HG03342 (cell line): ENCODE data around the gene STRIT1.
"Not testable (repeated sequence)": the region's sequence is repeated elsewhere in the genome, so short reads cannot be mapped to it uniquely, and the experiment has no call there.

ENCODE experiments used
- ATAC-seq: cut with Tn5 transposase; IDR thresholded peaks from one replicate; pipeline ENCODE4 v1.9.1; 2021; ENCODE audit warnings: mild to moderate bottlenecking, moderate library complexity; ENCODE audit not compliant: unreplicated experiment

Gene STRIT1

DNA sequence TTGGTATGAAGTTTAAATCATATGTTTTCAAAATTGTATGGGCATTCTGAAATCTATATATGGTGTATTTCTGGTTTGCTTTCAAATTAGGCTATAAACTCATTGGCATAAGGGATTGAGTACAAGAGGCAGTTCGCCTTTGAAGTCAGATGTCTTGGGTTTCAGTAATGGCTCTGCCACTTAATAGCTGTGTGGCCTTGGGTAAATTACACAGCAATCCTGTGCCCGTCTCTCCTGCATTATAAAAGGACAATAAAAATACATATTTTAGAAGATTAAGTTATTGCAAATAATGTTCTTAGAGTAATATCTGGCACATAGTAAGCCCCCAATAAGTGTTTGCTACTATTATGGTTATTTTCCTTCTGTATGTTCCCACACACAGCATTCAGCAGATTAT, 20.4 kb upstream of the STRIT1 start:
- no peak for ATAC-seq

DNA sequence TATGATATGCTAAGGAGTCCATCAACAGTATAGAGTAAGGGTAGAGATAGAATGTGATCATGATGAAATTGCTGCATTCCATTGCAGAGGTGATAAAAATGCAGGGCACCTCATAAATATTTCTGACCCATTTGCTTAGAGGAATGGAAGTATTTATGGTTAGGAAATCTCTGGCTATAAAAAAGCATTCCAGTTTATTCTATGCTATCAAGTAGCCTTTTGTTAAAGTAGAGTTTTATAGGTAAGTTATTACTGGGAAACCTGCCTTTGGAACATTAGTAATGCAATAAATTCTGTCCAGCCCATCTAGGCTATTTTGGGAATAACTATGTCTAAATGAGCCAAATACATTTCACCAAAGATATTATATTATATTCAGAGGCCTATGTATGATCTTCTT, 19.8 kb upstream of the STRIT1 start:
- no peak for ATAC-seq

DNA sequence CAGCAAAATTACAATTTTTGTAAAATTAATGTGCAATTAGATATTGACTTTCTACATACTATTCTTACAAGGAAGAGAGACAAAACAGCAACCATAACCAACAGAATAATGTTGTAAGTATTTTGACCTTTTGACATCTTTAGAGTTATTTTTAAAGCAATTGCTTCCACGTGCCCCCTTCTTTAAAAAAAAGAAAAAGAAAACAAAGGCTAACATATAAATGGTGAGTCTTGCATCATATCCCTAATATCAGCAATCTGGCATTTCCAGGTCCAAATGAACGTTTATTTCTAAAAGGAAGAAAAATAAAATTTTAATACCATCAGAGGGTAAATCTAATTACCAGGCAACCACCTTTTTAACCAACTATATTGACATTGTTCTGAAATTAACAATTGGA, 19.3 kb upstream of the STRIT1 start:
- no peak for ATAC-seq

DNA sequence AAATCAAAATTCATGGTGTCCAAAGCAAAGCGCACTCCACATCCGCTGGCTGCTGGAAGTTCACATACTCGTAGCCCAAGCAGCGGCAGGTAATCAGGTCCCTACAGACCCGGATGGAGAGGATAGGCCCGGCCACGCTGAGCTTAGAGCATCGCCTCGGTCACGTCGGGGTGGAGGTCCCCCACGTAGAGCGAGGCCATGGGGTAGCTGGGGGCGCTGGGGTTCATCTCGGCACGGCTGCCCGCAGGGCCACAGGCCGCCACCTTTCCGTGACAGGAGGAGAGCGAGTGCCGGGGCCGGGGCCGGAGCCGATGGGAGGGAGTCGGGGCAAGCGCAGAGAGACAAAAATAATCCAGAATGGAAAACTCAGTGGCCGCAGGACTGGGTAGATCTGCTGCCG, 16.1 kb upstream of the STRIT1 start:
- ATAC-seq: no peak

DNA sequence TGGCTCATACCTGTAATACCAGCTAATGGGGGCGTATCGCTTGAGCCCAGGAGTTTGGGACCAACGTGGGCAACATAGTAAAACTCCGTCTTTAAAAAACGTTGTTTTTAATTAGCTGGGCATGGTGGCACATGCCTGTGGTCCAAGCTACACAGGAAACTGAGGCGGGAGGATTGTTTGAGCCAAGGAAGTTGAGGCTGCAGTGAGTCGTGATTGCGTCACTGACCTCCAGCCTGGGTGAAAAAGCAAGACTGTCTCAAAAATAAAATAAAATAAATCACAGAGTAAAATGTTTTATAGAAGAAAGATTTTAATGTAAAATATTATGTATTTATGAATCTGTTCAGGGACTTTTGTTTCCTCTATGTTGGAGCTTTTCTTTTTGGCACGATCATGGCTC, 15.3 kb upstream of the STRIT1 start:
- ATAC-seq: no peak

DNA sequence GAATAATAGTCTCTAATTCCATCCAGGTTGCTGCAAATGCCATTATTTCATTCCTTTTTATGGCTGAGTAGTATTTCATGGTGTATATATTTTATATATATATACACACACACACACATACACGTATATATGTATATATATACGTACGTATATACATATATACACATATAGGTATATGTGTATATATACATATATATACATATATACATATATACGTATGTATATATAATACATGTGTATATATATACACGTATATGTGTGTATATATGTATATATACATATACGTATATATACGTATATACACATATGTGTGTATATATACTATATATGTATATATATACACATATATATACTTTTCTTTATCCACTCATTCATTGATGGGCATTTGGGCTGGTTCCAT, 13.7 kb upstream of the STRIT1 start:
- no peak for ATAC-seq

DNA sequence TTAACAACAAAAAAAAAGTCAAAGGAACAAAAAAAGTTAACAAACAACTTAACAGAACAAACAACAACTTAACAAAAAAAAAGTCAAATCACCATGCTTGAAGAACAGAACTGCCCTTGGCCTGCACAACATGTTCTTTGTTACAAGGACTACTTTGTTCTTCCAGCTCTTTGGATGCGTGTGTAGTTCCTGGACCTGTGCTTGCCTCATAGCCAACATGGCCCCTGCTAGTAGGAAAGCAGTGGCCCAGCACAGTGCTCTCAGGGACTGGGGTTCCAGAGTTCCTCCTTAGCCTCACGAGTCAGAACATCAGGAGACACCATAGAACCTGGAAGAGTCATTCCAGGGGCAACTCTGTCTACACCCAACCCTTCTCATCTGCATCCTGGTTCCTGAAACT, 10.9 kb upstream of the STRIT1 start:
- ATAC-seq: no peak

DNA sequence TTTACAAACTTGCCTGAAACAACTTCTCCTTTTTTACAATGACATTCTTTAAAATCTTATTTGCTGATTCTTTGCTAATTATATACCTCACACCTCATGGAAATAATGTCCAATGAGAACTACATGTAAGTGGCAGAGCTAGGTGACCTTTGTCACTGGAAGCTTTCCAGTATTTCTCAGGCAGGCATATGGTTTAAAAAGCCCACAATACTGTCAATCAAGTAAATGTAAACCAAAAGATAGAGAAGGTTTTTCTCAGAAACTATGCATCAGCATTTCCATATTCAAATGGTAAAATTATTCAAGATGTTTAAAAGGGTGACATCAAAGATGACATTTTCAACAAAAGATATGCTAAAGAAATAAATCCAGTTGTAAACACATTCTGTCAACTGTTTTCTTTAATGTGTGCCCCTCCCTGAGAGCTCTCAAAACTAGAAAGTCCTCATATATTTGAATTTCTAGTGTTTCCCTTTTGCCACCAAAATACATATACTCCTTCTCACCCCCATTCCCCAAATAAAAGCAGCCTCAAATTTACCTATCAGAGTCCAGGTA, 10.1 kb upstream of the STRIT1 start:
- ATAC-seq: no peak

DNA sequence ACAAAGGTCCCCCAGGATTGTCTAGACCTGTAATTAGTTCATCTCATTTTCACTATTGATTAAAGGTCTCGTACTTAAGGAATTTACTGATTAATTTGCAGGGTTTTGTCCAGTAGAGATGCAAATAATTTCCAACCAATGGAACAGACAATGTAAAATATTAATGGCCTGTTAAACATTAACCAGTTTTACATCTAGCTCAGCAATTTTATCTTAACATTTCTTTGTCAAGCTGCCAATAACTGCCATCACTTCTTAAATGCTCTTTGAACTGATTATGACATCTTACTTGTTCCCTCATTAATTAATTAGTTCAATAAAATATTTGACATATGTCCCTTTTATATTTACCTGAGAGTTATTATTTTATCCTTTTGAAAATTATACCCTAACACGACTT, 9.4 kb upstream of the STRIT1 start:
- ATAC-seq: no peak

DNA sequence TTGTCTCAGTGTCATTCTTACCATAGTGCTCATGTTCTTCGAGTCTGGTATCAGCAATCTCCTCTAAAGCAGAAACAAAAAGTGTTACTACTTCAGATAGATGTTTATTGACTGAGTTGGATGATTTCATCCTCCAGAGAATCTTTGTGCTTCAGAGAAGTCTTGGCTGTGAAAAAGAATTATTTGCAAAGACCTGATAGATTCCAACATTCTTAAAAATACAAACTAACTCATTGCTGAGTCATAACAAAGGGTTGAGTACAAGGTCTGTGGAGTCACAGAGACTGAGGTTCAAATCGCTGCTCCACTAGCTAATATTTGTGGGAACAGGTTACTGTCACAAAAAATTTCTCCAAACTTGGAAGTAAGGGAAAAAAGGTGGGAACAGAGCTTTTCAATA, 9.0 kb upstream of the STRIT1 start:
- ATAC-seq: no peak

DNA sequence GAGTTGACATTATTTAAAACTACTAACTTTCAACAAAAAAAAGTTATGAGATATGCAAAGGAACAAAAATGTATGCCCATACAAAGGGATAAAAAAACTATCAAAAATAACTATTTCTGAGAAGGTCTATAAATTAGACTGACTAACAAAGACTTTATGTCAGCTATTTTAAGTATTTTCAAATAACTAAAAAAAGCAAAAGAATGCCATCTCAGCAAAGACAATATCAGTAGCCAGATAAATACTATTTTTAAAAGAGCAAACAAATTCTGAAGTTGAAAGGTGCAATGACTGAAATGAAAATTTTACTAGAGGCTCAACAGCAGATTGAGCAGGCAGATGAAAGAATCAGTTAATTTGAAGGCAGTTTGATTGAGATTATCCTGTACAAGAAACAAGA, 3.6 kb upstream of the STRIT1 start:
- ATAC-seq: no peak

DNA sequence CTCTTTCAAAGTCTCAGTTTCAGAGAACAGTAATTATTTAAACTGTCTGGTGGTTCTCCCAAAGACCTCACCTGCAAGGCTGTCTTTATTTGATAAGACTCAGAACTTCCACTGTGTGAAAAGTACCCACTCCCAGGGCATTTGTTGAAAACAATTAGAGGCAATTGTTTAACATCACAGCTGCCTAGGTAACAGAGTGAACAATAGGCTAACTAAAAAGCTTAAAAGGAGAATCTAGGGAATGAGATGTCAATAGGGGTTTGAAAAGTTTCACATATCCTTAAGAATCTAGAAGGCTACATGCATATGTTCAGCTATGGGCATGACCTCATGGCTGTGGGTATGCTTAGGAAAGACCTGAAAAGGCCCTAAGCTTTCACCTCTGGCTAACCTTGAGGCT, 2.9 kb upstream of the STRIT1 start:
- no peak for ATAC-seq

DNA sequence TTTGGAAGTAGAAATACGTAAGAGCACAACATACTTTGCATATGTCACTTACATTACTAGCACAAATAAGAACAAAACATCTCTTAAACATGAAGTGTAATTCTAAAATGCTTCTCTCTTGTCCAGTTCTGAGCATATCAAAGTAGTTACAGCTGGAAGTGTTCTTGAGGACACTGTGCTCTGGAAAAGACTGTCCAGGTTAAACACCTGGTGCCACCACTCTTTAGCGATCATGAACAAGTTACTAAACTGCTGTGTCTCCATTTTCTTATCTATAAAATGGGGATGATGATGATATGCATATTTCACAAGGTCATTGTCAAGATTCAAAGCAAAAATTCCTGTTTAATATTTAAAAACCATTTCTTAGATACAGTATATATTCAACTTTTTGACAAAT, 790 bp downstream of the STRIT1 start:
- no peak for ATAC-seq

DNA sequence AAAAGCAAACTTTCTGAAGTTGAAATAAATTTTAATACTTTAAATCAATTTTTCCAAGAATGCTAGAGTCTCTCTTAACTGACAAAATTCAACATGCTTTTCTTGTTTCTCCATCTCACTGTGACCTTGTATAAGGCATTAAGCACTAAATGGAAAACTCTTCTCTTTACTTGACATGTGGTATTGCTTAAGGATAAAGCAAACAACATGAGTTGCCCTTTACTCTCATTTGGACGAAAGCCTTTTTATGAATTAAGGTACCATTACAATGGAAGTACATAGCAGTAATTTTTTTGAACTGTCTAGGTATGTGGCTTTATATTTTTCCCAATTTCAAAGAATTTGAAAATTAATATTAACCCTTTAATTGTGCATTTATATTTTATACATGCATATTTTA, 1.4 kb downstream of the STRIT1 start:
- no peak for ATAC-seq

DNA sequence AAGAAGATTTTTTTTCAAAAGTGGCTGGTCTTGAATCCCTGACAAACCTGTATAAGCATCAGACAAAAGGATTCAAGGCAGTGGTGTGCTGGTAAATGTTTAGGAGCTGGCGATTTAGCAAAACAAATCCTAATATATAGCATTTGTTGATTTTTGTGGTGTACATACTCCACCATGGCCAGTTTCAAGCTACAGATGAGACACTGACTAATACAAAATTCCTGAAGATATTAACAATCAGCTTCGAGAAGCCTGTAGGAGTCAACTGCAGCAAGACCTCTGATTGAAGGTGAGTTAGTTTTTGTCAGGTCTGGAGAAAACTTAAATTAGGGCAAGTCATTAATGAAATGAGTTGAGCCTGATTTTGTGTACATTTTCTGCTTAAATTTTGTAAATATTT, 6.7 kb downstream of the STRIT1 start:
- no peak for ATAC-seq

DNA sequence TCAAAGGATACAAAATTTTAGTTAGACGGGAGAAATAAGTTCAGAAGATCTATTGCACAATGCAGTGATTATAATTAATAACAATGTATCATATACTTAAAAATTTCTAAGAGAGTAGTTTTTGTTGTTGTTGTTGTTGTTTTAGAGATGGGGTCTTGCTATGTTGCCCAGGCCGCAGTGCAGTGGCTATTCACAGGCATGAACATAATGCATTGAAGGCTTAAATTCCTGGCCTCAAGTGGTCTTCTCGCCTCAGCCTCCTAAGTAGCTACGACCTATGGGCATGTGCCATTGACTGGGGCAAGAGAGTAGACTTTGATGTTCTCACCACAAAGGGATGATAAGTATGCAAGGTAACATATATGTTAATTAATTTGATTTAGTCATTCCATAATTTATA, 7.5 kb downstream of the STRIT1 start:
- ATAC-seq: no peak

DNA sequence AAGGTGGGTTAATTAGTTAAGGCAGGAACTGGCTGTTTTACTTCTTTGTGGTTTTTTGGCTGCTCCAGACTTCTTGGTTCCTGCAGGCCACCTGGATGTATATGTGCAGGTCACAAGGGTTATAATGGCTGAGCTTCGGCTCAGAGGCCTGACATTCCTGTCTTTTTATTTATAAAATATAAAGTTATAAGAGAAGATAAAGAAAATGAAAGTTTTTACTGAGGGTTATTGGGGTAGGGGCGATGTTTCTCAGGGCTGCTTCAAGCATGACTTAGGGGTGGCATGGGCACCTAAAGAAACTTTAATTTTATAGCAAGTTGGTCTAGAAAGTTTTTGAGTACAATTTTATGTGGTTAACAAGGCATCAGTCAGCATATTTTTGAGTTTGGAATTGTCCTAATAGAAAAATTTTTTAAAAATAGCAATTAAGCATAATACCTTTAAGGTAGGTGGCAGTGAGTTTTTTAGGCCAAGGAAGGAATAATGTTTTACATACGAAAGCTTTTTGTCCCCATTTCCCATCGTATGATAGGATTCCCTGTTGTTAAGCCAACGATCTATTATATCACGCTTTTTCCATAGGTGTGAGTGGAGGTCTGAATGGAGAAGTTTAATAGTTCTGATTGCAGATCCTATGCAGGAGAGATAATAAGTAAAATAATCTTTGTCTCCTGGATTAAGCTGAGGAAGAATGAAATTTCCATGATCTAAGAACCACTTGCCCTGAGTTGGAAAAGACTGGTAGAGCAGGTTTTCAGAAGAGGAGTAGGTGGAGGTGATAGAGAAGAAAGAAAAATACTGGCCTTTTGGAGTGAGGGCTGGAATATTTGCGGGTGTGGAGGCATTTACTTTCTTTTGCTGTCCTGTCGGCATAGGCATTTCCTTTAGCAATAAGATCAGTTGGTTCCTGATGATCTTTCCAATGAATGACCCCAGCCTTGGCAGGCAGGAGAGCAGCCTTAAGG, 10.1 kb downstream of the STRIT1 start:
- ATAC-seq: no peak

DNA sequence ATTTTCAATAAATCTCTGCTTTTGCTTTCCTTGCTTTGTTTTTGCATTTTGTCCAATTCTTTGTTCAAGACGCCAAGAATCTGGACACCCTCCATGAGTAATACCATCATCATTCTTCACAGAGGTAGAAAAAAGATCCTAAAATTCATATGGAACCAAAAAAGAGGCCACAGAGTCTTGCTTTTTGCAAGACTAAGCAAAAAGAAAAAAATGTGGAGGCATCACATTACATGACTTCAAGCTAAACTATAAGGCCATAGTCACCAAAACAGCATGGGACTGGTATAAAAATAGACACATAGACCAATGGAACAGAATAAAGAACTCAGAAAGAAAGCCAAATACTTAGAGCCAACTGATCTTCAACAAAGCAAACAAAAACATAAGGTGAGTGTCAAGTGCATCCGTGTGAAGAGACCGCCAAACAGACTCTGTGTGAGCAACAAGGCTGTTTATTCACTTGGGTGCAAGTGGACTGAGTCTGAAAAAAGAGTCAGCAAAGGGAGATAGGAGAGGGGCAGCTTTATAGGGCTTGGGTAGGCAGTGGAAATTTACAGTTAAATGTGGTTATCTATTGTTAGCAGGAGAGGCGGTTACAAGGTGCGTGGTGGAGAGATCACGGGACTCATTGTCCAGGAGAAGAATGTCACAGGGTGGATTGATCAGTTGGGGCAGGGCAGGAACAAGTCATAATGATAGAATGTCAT, 10.9 kb downstream of the STRIT1 start:
- ATAC-seq: no peak

DNA sequence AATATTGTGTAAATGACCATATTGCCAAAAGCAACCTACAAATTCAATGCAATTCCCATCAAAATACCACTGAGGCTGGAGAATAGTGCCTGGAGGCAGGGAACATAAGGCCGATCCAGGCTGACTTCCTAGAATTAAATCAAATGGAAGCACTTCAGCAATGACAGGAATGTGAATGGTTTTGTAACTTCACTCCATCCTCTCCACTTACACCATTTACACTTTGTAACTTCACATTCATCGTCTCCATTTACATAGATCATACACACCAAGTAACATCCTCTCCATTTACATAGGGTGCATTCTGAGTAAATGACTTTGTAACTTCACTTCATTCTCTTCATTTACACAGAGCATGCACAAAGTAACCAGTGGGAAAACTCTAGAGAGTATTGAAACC, 11.6 kb downstream of the STRIT1 start:
- ATAC-seq: no peak

DNA sequence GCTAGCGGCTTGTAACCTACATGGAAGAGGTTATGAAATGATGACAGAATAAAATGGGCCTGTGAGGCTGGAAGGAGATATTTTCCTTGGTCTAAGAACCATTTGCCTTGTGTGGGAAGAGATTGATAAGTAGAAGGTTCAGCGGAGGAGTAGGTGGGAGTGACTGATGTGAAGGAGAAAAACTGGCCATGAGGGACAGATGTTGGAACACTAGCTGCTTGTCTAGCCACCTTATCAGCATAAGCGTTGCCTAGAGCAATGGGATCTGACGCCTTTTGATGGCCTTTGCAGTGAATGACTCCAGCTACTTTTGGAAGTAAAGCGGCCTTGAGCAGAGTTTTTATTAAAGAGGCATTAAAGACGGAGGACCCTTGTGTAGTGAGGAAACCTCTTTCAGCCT, 17.4 kb downstream of the STRIT1 start:
- ATAC-seq: not testable (repeated sequence)

DNA sequence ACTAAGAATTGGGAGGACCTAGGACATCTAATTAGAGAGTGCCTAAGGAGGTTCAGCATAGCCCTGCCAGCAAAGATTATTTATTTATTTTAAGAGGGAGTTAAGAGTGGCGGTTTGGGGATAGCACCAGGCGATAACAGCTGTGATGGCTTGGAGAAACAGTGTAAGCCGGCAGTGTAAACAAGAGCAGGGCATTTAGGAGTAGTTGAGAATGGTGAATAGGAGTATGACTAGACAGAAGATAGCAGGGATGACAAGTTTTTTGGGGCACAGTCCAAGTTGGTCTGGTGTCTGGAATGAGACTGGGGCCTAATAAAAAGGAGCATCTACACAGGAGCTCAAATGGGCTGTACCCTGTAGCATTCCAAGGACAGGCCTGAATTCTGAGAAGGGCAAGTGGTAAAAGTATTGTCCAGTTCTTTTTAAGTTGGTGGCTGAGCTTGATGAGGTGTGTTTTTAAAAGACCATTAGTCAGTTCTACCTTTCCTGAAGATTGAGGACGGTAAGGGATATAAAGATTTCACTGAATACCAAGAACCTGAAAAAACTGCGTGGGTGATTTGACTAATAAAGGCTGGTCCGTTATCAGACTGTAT, 18.2 kb downstream of the STRIT1 start:
- not testable (repeated sequence) for ATAC-seq

DNA sequence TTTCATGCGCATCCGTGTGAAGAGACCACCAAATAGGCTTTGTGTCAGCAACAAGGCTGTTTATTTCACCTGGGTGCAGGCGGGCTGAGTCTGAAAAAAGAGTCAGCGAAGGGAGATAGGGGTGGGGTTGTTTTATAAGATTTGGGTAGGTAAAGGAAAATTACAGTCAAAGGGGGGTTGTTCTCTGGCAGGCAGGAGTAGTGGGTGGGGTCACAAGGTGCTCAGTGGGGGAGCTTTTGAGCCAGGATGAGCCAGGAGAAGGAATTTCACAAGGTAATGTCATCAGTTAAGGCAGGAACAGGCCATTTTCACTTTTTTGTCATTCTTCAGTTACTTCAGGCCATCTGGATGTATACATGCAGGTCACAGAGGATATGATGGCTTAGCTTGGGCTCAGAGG, 19.0 kb downstream of the STRIT1 start:
- not testable (repeated sequence) for ATAC-seq
